ENCODE measurements around the gene WDR37.
"Not testable (repeated sequence)": the region's sequence is repeated elsewhere in the genome, so short reads cannot be mapped to it uniquely, and the experiment has no call there.

WDR37 gene

DNA sequence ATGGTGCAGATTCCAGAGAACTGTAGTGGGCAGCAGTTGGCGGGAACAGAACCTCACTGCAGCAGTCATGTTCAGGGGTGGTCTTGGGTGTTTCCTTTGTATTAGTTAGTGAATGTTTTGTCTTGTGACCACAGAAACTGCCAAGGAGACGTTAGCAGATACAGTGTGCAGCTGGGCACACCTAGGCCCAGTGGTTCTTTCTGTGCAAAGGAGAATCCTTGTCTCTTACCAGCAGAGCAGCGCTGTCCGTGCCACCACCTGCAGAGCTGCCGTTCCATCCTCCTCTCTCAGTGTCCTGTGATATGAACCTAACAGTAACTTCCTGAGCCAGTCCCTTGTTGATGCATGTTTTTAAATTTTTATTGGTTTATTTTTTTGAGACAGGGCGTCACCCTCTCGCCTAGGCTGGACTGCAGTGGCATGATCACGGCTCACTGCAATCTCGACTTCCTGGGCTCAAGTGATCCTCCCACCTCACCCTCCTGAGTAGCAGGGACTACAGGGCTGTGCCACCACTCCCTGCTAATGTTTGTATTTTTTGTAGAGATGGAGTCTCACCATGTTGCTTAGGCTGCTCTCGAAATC, 60.6 kb downstream of the WDR37 start:
- ChIA-PET POLR2A (no interaction called here), CTCF (no interaction called here)
- no peak for DNase-seq (ENCODE audit: low read depth, low spot score)
- TF ChIP-seq, protein P1, sequence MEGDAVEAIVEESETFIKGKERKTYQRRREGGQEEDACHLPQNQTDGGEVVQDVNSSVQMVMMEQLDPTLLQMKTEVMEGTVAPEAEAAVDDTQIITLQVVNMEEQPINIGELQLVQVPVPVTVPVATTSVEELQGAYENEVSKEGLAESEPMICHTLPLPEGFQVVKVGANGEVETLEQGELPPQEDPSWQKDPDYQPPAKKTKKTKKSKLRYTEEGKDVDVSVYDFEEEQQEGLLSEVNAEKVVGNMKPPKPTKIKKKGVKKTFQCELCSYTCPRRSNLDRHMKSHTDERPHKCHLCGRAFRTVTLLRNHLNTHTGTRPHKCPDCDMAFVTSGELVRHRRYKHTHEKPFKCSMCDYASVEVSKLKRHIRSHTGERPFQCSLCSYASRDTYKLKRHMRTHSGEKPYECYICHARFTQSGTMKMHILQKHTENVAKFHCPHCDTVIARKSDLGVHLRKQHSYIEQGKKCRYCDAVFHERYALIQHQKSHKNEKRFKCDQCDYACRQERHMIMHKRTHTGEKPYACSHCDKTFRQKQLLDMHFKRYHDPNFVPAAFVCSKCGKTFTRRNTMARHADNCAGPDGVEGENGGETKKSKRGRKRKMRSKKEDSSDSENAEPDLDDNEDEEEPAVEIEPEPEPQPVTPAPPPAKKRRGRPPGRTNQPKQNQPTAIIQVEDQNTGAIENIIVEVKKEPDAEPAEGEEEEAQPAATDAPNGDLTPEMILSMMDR (IDR thresholded peaks at IDR 0.05; ENCODE audit: insufficient read depth, low read length, missing control alignments), result no peak
- H3K4me3 ChIP-seq (ENCODE audit: low read depth, low read length), result no peak overlapping the region

DNA sequence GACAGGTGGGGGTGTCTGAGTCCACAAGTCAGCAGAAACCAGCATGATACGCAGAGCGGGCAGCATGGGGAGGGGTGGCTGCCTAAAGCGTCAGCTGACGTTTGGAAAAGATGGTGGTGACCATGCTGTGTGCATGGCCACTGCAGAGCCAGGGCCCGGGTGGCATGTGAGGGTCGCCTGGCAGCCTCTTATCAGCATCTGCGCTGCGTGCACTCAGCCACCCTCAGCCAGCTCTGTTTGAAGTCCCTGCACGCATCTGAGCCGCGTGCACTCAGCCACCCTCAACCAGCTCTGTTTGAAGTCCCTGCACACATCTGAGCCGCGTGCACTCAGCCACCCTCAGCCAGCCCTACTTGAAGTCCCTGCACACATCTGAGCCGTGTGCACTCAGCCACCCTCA, 61.5 kb downstream of the WDR37 start:
- POLR2A ChIA-PET, result no interaction called here
- TF ChIP-seq, protein P1 (IDR thresholded peaks at IDR 0.05; ENCODE audit: insufficient read depth, low read length, missing control alignments), result no peak
- no peak for DNase-seq (ENCODE audit: low read depth, low spot score)
- H3K4me3 ChIP-seq (ENCODE audit: low read depth, low read length), result no peak overlapping the region
- CTCF ChIA-PET, result no interaction called here

DNA sequence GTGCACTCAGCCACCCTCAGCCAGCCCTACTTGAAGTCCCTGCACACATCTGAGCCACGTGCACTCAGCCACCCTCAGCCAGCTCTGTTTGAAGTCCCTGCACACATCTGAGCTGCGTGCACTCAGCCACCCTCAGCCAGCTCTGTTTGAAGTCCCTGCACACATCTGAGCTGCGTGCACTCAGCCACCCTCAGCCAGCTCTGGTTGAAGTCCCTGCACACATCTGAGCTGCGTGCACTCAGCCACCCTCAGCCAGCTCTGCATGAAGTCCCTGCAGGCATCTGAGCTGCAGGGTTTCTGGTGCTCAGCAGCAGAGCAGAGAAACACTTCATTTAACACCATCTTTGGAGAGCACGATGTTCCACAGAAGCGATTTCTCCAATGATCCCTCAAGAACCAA, 62.1 kb downstream of the WDR37 start:
- DNase-seq (ENCODE audit: low read depth, low spot score); POLR2A ChIA-PET; H3K4me3 ChIP-seq (ENCODE audit: low read depth, low read length); CTCF ChIA-PET: not testable (repeated sequence)

DNA sequence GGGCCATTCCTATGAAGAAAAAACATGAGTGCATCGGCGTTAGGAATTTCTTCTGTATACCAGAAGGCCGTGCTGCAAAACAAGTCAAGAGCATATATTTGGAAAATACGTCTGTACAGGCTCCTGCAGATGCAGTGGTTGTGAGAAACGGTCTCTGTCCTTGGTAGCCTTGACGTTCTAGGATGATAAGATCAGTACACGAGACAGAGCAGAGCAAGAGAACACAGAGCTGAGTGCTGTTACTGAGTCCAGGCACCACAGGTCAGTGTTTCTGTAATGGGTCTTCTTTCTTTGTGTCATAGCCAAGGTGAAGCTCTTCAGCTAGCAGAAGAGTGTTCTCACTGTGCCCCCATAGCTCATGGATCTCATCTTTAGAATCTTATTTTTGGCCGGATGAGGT, 62.8 kb downstream of the WDR37 start:
- CTCF ChIA-PET, result interaction anchor here (1.0 kb wide), 1 partner anchor 1925 kb away, joined by 3 read pairs; no protein-coding TSS in a partner anchor

DNA sequence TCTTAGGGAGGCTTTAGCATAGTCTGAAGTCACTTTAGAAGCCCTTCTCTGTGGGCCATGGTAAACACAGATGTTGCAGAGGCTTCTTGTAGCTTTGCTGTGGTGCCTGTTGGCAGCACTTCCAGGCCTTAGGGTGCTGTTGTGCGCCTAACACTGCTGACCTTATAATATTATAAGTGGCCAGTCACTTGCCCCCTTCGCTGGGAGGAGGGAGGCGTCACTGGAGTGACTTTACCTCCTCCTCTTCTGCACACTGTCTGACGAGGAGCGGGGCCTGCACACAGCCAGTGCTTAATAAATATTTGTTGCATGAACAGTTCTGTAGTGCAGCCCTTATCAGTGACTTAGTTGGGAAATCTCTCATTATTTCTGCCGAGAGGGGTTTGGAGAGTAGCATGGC, 63.3 kb downstream of the WDR37 start:
- ChIA-PET POLR2A (no interaction called here), CTCF (interaction anchor here (0.9 to 1.0 kb wide), 2 partner anchors 8 to 1924 kb away, joined by 3 read pairs; no protein-coding TSS in a partner anchor)
- no peak for DNase-seq (ENCODE audit: low read depth, low spot score)
- H3K4me3 ChIP-seq (ENCODE audit: low read depth, low read length), result no peak overlapping the region
- TF ChIP-seq, protein P1 (IDR thresholded peaks at IDR 0.05; ENCODE audit: insufficient read depth, low read length, missing control alignments), result no peak

More for the DNA sequence above, 62.8 kb downstream of the WDR37 start:
- DNase-seq (ENCODE audit: low read depth, low spot score), result no peak
- H3K4me3 ChIP-seq (ENCODE audit: low read depth, low read length), result no peak overlapping the region
- POLR2A ChIA-PET, result no interaction called here
- TF ChIP-seq, protein P1 (IDR thresholded peaks at IDR 0.05; ENCODE audit: insufficient read depth, low read length, missing control alignments), result no peak

DNA sequence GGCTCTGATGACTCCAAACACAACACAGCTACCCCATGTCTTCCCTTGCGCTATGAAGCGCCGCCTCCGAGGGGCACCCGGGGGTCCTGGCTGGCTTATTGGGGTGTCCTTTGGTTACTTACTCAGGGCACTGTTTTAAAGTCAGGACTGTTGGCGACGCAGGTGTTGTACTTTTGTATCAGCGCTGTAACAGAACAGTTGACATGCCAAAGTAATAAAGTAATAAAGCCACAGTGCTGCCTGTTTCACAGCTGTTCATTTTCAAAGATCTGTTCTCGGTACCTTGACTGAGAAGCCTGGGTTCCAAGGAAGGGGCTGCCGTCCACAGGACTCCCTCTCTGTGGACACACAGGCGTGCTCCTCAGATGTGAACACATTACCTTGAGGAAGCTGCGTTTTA, 64.1 kb downstream of the WDR37 start:
- DNase-seq (ENCODE audit: low read depth, low spot score), result no peak
- POLR2A ChIA-PET, result no interaction called here
- CTCF ChIA-PET, result interaction anchor here (0.8 to 1.0 kb wide), 3 partner anchors 9 to 1924 kb away, joined by 3 read pairs; no protein-coding TSS in a partner anchor
- H3K4me3 ChIP-seq (ENCODE audit: low read depth, low read length), result no peak overlapping the region
- TF ChIP-seq, protein P1 (IDR thresholded peaks at IDR 0.05; ENCODE audit: insufficient read depth, low read length, missing control alignments), result no peak

DNA sequence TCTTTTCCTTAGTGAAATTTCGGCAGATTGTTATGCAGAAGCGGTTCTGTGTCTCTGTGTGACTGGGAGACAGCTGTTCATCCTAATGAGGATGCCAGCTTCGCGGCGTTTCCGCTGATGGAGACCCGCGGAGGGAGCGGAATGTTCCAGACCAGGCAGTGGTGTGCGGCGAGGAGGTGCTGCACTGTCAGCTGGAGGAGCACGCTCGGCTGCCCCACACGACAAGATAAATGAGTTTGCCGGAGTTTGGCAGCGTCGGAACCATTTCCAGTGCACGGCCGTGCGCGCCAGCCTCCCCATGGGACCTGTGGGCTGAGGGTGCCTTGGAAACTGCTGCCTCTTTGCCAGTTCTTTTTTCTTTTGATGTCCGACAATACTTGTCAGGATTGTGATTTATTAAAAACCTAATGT, 64.6 kb downstream of the WDR37 start:
- TF ChIP-seq, protein P1 (IDR thresholded peaks at IDR 0.05; ENCODE audit: insufficient read depth, low read length, missing control alignments), result no peak
- H3K4me3 ChIP-seq (ENCODE audit: low read depth, low read length), result no peak overlapping the region
- ChIA-PET CTCF (interaction anchor here (0.8 kb wide), 1 partner anchor 11 kb away, joined by 3 read pairs; no protein-coding TSS in a partner anchor), POLR2A (no interaction called here)
- DNase-seq (ENCODE audit: low read depth, low spot score), result no peak

All from AG04449 (cell line).